Stomach (tissue), 9 donors: Measurements from ENCODE around the gene KCNK3. TPM values are rescaled to one million over a fixed set of nuclear protein-coding genes. Genes with fewer than 3 reads are reported as not detected.
"Not testable (repeated sequence)": the region's sequence is repeated elsewhere in the genome, so short reads cannot be mapped to it uniquely, and the experiment has no call there.

Experiments used
- DNase-seq, 2 donors: peaks; one replicate each; pipeline versions ENCODE4 v3.0.0 to v3.0.0-alpha.2; 2013 to 2019
- H3K27ac ChIP-seq, 5 donors: fragments of 200-600 bp in 4 of 5; sonication (generic) in 4 of 5; one replicate each; pipeline ENCODE4 v1.5.1; 2013 to 2019; ENCODE audit warnings: mild to moderate bottlenecking in 1 of 5, moderate library complexity in 1 of 5
- H3K27me3 ChIP-seq, 3 donors: fragments of 200-600 bp; sonication (generic); one replicate each; pipeline ENCODE4 v1.5.1; 2017 to 2019; ENCODE audit warnings: mixed run types in 1 of 3
- H3K36me3 ChIP-seq, 4 donors: fragments of 200-600 bp; sonication (generic); 1 replicate in 3 of 4; 2 replicates in 1 of 4; pipeline ENCODE4 v1.5.1; 2016 to 2019
- H3K4me1 ChIP-seq, 4 donors: fragments of 200-600 bp; sonication (generic); one replicate each; pipeline ENCODE4 v1.5.1; 2016 to 2019
- H3K4me3 ChIP-seq, 4 donors: fragments of 200-600 bp; sonication (generic) in 3 of 4; one replicate each; pipeline ENCODE4 v1.5.1; 2016 to 2019; ENCODE audit warnings: mild to moderate bottlenecking in 1 of 4
- H3K9me3 ChIP-seq, 4 donors: fragments of 200-600 bp; sonication (generic); one replicate each; pipeline ENCODE4 v1.5.1; 2016 to 2019
- EP300 ChIP-seq: sonication (generic); formaldehyde crosslinking; IDR thresholded peaks from one replicate; pipeline ENCODE4 v1.6.1; 2017; ENCODE audit warnings: antibody characterized with exemption
- POLR2A ChIP-seq, 4 donors: fragments of 450-650 bp; IDR thresholded peaks; one replicate each; pipeline ENCODE4 v1.6.1; 2016; ENCODE audit warnings: antibody characterized with exemption in 4 of 4, control low read depth in 2 of 4, mild to moderate bottlenecking in 1 of 4, moderate library complexity in 1 of 4
- POLR2AphosphoS5 ChIP-seq, 3 donors: sonication (generic); formaldehyde crosslinking; IDR thresholded peaks; one replicate each; pipeline ENCODE4 v1.6.1; 2016; ENCODE audit warnings: antibody characterized with exemption in 3 of 3
- WGBS, 5 donors: extraction: QIAGEN DNeasy Blood & Tissue Kit in 3 of 5; methylation state at CpG; one replicate each; pipeline versions ENCODE4 v1.1.5 to v1.1.7; 2013 to 2018; 5-methylcytosine and 5-hydroxymethylcytosine counted together
- intact Hi-C: fragments of 100-400 bp; cut with DNase I; formaldehyde crosslinking; loops from one replicate; pipeline ENCODE4 v1.15.1; 2023; ENCODE audit warnings: low total_unique reads
- polyA plus RNA-seq, 3 donors: library from polyadenylated mRNA; stranded (reverse); fragments of 200-250 nt; gene quantifications; one replicate each; pipeline ENCODE4 v1.2.3, GENCODE V29; 2013
- total RNA-seq, 5 donors: library from RNA; depleted of rRNA; stranded (reverse); fragments of >200 nt; gene quantifications; one replicate each; pipeline versions ENCODE4 v1.1.0 to v1.2.3, GENCODE V29; 2014 to 2016
- TF ChIP-seq, protein P1 (sequence below), 7 experiments: fragments of 450-650 bp in 4 of 7; fragments of 200-600 bp in 3 of 7; sonication (generic) in 3 of 7; IDR thresholded peaks; one replicate each; pipeline ENCODE4 v1.5.1; 2016 to 2019; ENCODE audit warnings: antibody characterized with exemption in 7 of 7, control low read depth in 2 of 7, mild to moderate bottlenecking in 1 of 7
- donor health status: healthy with polysubstance abuse.
- donor health status: Bipolar disorder and iron deficiency.
- donor health status: healthy.

KCNK3 gene
- total and polyA plus RNA-seq, 8 donors: 0.62 to 22.8 (median 1.9) TPM

DNA sequence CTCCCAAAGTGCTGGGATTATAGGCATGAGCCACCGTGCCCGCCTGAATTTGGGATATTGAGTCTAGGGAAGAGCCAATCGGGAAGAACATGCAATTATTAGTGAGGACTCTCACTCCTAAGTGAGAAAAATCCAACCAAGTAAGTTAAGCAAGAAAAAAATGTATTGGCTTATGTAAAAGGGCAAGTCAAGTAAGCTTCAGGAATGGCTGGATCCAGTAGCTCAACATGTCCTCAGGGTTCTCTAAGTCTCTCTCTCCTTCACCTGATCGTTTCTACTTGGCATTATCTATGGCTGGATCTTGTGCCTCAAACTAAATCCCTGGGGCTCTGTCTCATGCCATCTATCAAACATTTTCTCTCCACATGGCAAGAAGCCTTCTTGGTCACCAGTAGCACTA lies 35.3 kb upstream of the KCNK3 start:
- Histone ChIP-seq H3K4me1 (peaks cover 0 to 8% (median 0%) of the 10 kb centered on the region in 4 donors), H3K4me3 (no peak overlapping the region), H3K36me3 (no peaks in the 10 kb centered on the region), H3K27ac (no peak overlapping the region), H3K9me3 (peaks cover 0 to 17% (median 12%) of the 10 kb centered on the region in 4 donors), H3K27me3 (peaks cover 0 to 12% (median 0%) of the 10 kb centered on the region in 3 donors)
- DNase-seq: no peak
- TF ChIP-seq POLR2A (IDR thresholded peaks at IDR 0.05) (no peak), POLR2AphosphoS5 (IDR thresholded peaks at IDR 0.05) (no peak), EP300 (no peak)
- TF ChIP-seq, protein P1, sequence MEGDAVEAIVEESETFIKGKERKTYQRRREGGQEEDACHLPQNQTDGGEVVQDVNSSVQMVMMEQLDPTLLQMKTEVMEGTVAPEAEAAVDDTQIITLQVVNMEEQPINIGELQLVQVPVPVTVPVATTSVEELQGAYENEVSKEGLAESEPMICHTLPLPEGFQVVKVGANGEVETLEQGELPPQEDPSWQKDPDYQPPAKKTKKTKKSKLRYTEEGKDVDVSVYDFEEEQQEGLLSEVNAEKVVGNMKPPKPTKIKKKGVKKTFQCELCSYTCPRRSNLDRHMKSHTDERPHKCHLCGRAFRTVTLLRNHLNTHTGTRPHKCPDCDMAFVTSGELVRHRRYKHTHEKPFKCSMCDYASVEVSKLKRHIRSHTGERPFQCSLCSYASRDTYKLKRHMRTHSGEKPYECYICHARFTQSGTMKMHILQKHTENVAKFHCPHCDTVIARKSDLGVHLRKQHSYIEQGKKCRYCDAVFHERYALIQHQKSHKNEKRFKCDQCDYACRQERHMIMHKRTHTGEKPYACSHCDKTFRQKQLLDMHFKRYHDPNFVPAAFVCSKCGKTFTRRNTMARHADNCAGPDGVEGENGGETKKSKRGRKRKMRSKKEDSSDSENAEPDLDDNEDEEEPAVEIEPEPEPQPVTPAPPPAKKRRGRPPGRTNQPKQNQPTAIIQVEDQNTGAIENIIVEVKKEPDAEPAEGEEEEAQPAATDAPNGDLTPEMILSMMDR (IDR thresholded peaks at IDR 0.05): no peak
- intact Hi-C loops: no loop called here
- 68 to 88% (median 80%) methylated on average over 4 of the region's 4 CpGs for WGBS, 5 donors

DNA sequence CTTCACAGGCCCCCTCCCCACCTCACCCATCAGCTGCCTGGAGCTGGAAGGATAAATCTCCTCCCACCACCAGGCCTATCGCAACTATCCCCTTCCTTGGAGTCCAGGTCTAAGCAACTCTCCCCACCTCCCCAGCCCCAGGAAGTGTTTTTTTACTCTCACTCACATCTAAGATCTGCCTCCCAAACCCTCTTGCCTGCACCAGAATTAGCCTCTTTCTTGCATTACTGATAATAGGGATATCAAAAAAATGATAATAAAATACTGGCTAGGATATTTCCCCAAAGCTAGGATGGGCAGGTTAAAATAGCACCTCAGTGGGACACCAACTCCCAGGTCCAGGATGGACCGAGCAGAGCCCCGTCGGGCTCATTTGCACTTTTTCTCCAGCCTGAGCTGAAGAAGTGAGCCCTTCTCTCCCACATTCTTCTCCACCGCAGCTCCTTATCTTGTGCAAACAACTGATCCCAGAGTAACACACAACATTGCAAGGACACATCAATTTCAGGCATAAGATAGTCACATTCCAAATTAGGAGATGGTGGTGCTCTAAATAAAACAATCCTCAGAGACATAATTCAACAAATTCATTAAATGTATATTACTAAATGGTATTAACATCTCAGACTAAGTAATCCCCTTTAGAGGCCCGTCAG lies 33.7 kb upstream of the KCNK3 start:
- TF ChIP-seq, protein P1 (IDR thresholded peaks at IDR 0.05): no peak
- TF ChIP-seq POLR2AphosphoS5 (IDR thresholded peaks at IDR 0.05): no peak
- no peak for TF ChIP-seq EP300
- TF ChIP-seq POLR2A (IDR thresholded peaks at IDR 0.05): no peak
- 34 to 57% (median 48%) methylated on average over 6 of the region's 6 CpGs for WGBS, 5 donors
- no peak overlapping the region for H3K4me3 ChIP-seq
- H3K27ac ChIP-seq: no peak overlapping the region
- H3K27me3 ChIP-seq: peaks cover 0 to 12% (median 0%) of the 10 kb centered on the region in 3 donors
- H3K4me1 ChIP-seq: no peaks in the 10 kb centered on the region
- intact Hi-C loops: no loop called here
- H3K9me3 ChIP-seq: peaks cover 0 to 17% (median 12%) of the 10 kb centered on the region in 4 donors
- H3K36me3 ChIP-seq: no peaks in the 10 kb centered on the region
- DNase-seq: no peak

- WGBS, 5 donors: 78 to 90% (median 88%) methylated on average over 1 of the region's 1 CpG
- Histone ChIP-seq H3K4me1 (no peaks in the 10 kb centered on the region), H3K27ac (no peak overlapping the region), H3K4me3 (no peak overlapping the region), H3K27me3 (peaks cover 0 to 15% (median 0%) of the 10 kb centered on the region in 3 donors), H3K9me3 (peaks cover 0 to 20% (median 14%) of the 10 kb centered on the region in 4 donors), H3K36me3 (no peaks in the 10 kb centered on the region)
- DNase-seq: no peak
- TF ChIP-seq, protein P1 (IDR thresholded peaks at IDR 0.05): no peak
- TF ChIP-seq EP300 (no peak), POLR2A (IDR thresholded peaks at IDR 0.05) (no peak), POLR2AphosphoS5 (IDR thresholded peaks at IDR 0.05) (no peak)
- intact Hi-C loops: no loop called here
Observed at GRCh38 chr2:26660363-26660962, 32.1 kb upstream of the KCNK3 start.

DNA sequence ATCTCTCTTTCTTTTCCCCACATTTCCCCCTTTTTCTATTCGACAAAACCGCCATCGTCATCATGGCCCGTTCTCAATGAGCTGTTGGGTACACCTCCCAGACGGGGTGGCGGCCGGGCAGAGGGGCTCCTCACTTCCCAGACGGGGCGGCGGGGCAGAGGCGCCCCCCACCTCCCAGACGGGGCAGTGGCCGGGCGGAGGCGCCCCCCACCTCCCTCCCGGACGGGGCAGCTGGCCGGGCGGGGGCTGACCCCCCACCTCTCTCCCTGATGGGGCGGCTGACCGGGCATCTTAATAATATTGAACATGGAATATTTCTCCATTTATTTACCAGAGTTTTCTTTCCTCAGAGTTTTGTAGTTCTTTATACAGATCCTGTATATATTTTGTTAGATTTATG lies 27.2 kb upstream of the KCNK3 start:
- DNase-seq, H3K4me3 ChIP-seq, H3K36me3 ChIP-seq, intact Hi-C loops, H3K27ac ChIP-seq, H3K4me1 ChIP-seq: not testable (repeated sequence)
- peaks cover 0 to 18% (median 13%) of the 10 kb centered on the region in 4 donors for H3K9me3 ChIP-seq
- H3K27me3 ChIP-seq: peaks cover 0 to 29% (median 4%) of the 10 kb centered on the region in 3 donors
- WGBS, 5 donors: 85 to 96% (median 91%) methylated on average over 12 to 21 of the region's 21 CpGs

DNA sequence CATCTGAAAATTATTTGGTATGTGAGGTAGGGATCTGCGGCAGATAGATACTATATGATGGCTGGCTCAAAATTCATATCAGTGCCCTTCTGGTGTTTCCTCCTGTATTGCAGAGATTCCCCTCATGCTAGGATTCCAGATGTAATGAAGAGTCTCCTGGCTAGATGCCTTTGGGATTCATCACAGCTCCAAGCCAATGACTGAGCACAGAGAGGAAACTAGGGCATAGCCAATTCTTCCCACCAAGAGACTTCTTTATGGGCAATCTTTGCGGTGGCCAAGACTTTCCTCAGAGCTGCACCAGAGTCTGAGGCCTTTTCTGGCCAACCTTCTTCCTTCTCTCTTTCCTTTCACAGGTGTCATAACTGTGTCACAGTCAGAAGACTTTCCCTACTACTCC lies 25.9 kb upstream of the KCNK3 start:
- no peak overlapping the region for H3K27ac ChIP-seq
- no peak for DNase-seq
- H3K4me1 ChIP-seq: no peaks in the 10 kb centered on the region
- peaks cover 0 to 10% (median 6%) of the 10 kb centered on the region in 4 donors for H3K9me3 ChIP-seq
- H3K36me3 ChIP-seq: no peaks in the 10 kb centered on the region
- peaks cover 0 to 42% (median 7%) of the 10 kb centered on the region in 3 donors for H3K27me3 ChIP-seq
- H3K4me3 ChIP-seq: no peak overlapping the region
- intact Hi-C loops: no loop called here
- no peak for TF ChIP-seq POLR2A (IDR thresholded peaks at IDR 0.05)
- TF ChIP-seq, protein P1 (IDR thresholded peaks at IDR 0.05): no peak
- TF ChIP-seq POLR2AphosphoS5 (IDR thresholded peaks at IDR 0.05): no peak
- TF ChIP-seq EP300: no peak
- WGBS, 5 donors: 48 to 100% (median 71%) methylated on average over 2 of the region's 2 CpGs
